HCT116 (cell line): ENCODE results near the gene CTXND1. TPM values are rescaled to one million over a fixed set of nuclear protein-coding genes. Genes with fewer than 3 reads are reported as not detected.

Experiments
- ATAC-seq: fragments of 200-7000 bp; cut with Tn5 transposase; 2 replicates; pipeline ENCODE4 v1.9.1; 2020; ENCODE audit warnings: mild to moderate bottlenecking, moderate library complexity
- BruUV-seq: library from RNA; stranded (reverse); fragments of 400-500 nt; replicated peaks from 2 replicates; lab custom pipeline; 2021; lab: Mats Ljungman, UMichigan
- CTCF ChIA-PET: fragments of 300-600 bp; sonication (Branson Sonifier 250); formaldehyde crosslinking; loops from one replicate; lab custom pipeline; 2021; ENCODE audit warnings: antibody characterized with exemption; lab: Charles Lee
- POLR2A ChIA-PET: fragments of 300-600, 350-600 bp; sonication (Branson Sonifier 250); formaldehyde crosslinking; loops from one replicate; lab custom pipeline; 2021; ENCODE audit warnings: antibody characterized with exemption; lab: Charles Lee
- RAD21 ChIA-PET, 2 experiments: fragments of 300-600 bp; sonication (Branson Sonifier 250); formaldehyde crosslinking; loops; one replicate each; lab custom pipeline; 2023; ENCODE audit warnings: low total read pairs in 2 of 2; ENCODE audit not compliant: uncharacterized antibody in 2 of 2, unreplicated experiment in 2 of 2, low non-redundant PET in 1 of 2; lab: Charles Lee
- DNase-seq: peaks from one replicate; pipeline ENCODE4 v3.0.0-alpha.2; 2010; ENCODE audit warnings: low read depth, low spot score
- H2AFZ ChIP-seq: fragments of 200-600 bp; shearing (Covaris generic), sonication (generic); 2 replicates; pipeline ENCODE4 v1.6.1; 2017; ENCODE audit warnings: low read depth, mixed run types, mixed read lengths, antibody characterized with exemption, low read length; ENCODE audit not compliant: poor library complexity, severe bottlenecking
- H3K27ac ChIP-seq: 2 replicates; pipeline ENCODE4 v1.5.1; 2012; ENCODE audit warnings: low read depth, low read length
- H3K27me3 ChIP-seq: fragments of 200-600 bp; sonication (generic); 2 replicates; pipeline ENCODE4 v1.6.1; 2016; ENCODE audit warnings: mixed run types, low read length, mixed read lengths; ENCODE audit not compliant: insufficient read depth
- H3K36me3 ChIP-seq, 2 experiments: fragments of 200-500 bp in 1 of 2; fragments of 200-600 bp in 1 of 2; sonication (Bioruptor generic) in 1 of 2; sonication (generic) in 1 of 2; 2 replicates each; pipeline versions ENCODE4 v1.5.1 to v1.6.1; 2014 to 2016; ENCODE audit warnings: low read length in 2 of 2, inconsistent platforms in 1 of 2, mixed read lengths in 1 of 2, mixed run types in 1 of 2; ENCODE audit not compliant: insufficient read depth in 2 of 2, control insufficient read depth in 1 of 2
- H3K4me1 ChIP-seq, 2 experiments: fragments of 200-600 bp in 1 of 2; sonication (generic) in 1 of 2; 2 replicates each; pipeline versions ENCODE4 v1.5.1 to v1.6.1; 2012 to 2017; ENCODE audit warnings: low read length in 2 of 2, inconsistent platforms in 1 of 2, mild to moderate bottlenecking in 1 of 2, mixed read lengths in 1 of 2, mixed run types in 1 of 2, moderate library complexity in 1 of 2; ENCODE audit not compliant: insufficient read depth in 2 of 2, control insufficient read depth in 1 of 2
- H3K4me2 ChIP-seq: fragments of 200-600 bp; sonication (generic); 2 replicates; pipeline ENCODE4 v1.6.1; 2017; ENCODE audit warnings: mixed run types, low read length, mixed read lengths
- H3K4me3 ChIP-seq, 2 experiments: fragments of 200-600 bp in 1 of 2; sonication (generic) in 1 of 2; replicated peaks in 1 of 2; 2 replicates each; pipeline ENCODE4 v1.5.1; 2011 to 2016; ENCODE audit warnings: low read length in 2 of 2, control low read depth in 1 of 2, low read depth in 1 of 2, mild to moderate bottlenecking in 1 of 2, mixed read lengths in 1 of 2, mixed run types in 1 of 2
- H3K79me2 ChIP-seq: fragments of 200-600 bp; sonication (generic); 2 replicates; pipeline ENCODE4 v1.6.1; 2017; ENCODE audit warnings: mild to moderate bottlenecking, mixed run types, low read length, moderate library complexity, mixed read lengths; ENCODE audit not compliant: insufficient read depth
- H3K9ac ChIP-seq: fragments of 200-600 bp; sonication (generic); 2 replicates; pipeline ENCODE4 v1.6.1; 2016; ENCODE audit warnings: low read length, mixed read lengths
- H3K9me2 ChIP-seq: fragments of 200-600 bp; sonication (generic), shearing (Covaris generic); 2 replicates; pipeline ENCODE4 v1.6.1; 2017; ENCODE audit warnings: mixed run types, mild to moderate bottlenecking, moderate library complexity; ENCODE audit not compliant: insufficient read depth
- H3K9me3 ChIP-seq, 2 experiments: fragments of 200-500 bp in 1 of 2; fragments of 200-600 bp in 1 of 2; sonication (Bioruptor generic) in 1 of 2; sonication (generic) in 1 of 2; 2 replicates each; pipeline ENCODE4 v1.6.1; 2014 to 2017; ENCODE audit warnings: low read length in 2 of 2, mixed read lengths in 2 of 2, inconsistent platforms in 1 of 2, low read depth in 1 of 2, mild to moderate bottlenecking in 1 of 2, mixed run types in 1 of 2, moderate library complexity in 1 of 2; ENCODE audit not compliant: control insufficient read depth in 1 of 2, insufficient read depth in 1 of 2
- H4K20me1 ChIP-seq: fragments of 200-600 bp; sonication (generic), shearing (Covaris generic); 2 replicates; pipeline ENCODE4 v1.6.1; 2017; ENCODE audit warnings: mixed run types, mild to moderate bottlenecking, moderate library complexity; ENCODE audit not compliant: insufficient read depth
- CBX3 ChIP-seq: IDR thresholded peaks from 2 replicates; pipeline ENCODE4 v1.6.1; 2012; ENCODE audit warnings: low read depth
- EGR1 ChIP-seq: IDR thresholded peaks from 2 replicates; pipeline ENCODE4 v1.6.1; 2012; ENCODE audit warnings: low read depth
- EZH2 ChIP-seq: fragments of 200-600 bp; sonication (generic); IDR thresholded peaks from 2 replicates; pipeline ENCODE4 v1.6.1; 2017; ENCODE audit warnings: antibody characterized with exemption, mixed run types
- EZH2phosphoT487 ChIP-seq: fragments of 200-600 bp; IDR thresholded peaks from 2 replicates; pipeline ENCODE4 v1.6.1; 2018; ENCODE audit warnings: antibody characterized with exemption, borderline replicate concordance
- FOSL1 ChIP-seq: IDR thresholded peaks from 2 replicates; pipeline ENCODE4 v1.6.1; 2012; ENCODE audit warnings: low read depth
- POLR2A ChIP-seq: IDR thresholded peaks from 2 replicates; pipeline ENCODE4 v1.7.0; 2011; ENCODE audit warnings: borderline replicate concordance; ENCODE audit not compliant: insufficient read depth, insufficient read length; ENCODE audit errors: extremely low read depth
- POLR2AphosphoS5 ChIP-seq: IDR thresholded peaks from 2 replicates; pipeline ENCODE4 v1.6.1; 2011; ENCODE audit warnings: mild to moderate bottlenecking, low read depth, low read length, moderate library complexity
- RAD21 ChIP-seq: IDR thresholded peaks from 2 replicates; pipeline ENCODE4 v1.6.1; 2012; ENCODE audit warnings: low read depth, mild to moderate bottlenecking
- SIN3A ChIP-seq: IDR thresholded peaks from 2 replicates; pipeline ENCODE4 v1.6.1; 2012; ENCODE audit warnings: low read depth
- SRF ChIP-seq: IDR thresholded peaks from 2 replicates; pipeline ENCODE4 v1.6.1; 2012; ENCODE audit warnings: low read depth
- YY1 ChIP-seq: IDR thresholded peaks from 2 replicates; pipeline ENCODE4 v1.6.1; 2011; ENCODE audit warnings: low read length, low read depth, moderate library complexity, mild to moderate bottlenecking; ENCODE audit not compliant: insufficient replicate concordance; ENCODE audit errors: extremely low read depth
- intact Hi-C: fragments of 100-400 bp; cut with micrococcal nuclease; formaldehyde crosslinking; loops from 2 replicates; pipeline ENCODE4 v1.10.0; 2022
- total RNA-seq: library from RNA; stranded (reverse); gene quantifications from one replicate; pipeline ENCODE4 v1.2.1, GENCODE V29; 2021; ENCODE audit not compliant: unreplicated experiment
- TF ChIP-seq, protein P1 (sequence below): IDR thresholded peaks from 2 replicates; pipeline ENCODE4 v1.6.1; 2011; ENCODE audit warnings: mild to moderate bottlenecking, low read length, moderate library complexity; ENCODE audit not compliant: insufficient replicate concordance; ENCODE audit errors: extremely low read depth
- TF ChIP-seq, protein P2 (sequence below), 3 experiments: fragments of 200-600 bp in 1 of 3; sonication (generic) in 1 of 3; IDR thresholded peaks in 2 of 3; conservative IDR thresholded peaks in 1 of 3; 2 replicates each; pipeline ENCODE4 v1.5.1; 2012 to 2017; ENCODE audit warnings: low read depth in 2 of 3, low read length in 2 of 3, antibody characterized with exemption in 1 of 3, borderline replicate concordance in 1 of 3, control low read depth in 1 of 3, mild to moderate bottlenecking in 1 of 3, mixed read lengths in 1 of 3, mixed run types in 1 of 3, moderate library complexity in 1 of 3; ENCODE audit not compliant: insufficient read depth in 1 of 3
- TF ChIP-seq, protein P3 (sequence below): IDR thresholded peaks from 2 replicates; pipeline ENCODE4 v1.6.1; 2012; ENCODE audit warnings: low read depth
- TF ChIP-seq, protein P4 (sequence below): IDR thresholded peaks from 2 replicates; pipeline ENCODE4 v1.6.1; 2012
- TF ChIP-seq, protein P5 (sequence below): IDR thresholded peaks from 2 replicates; pipeline ENCODE4 v1.6.1; 2012

Gene CTXND1
- total RNA-seq, 1 experiment from 2014 or later = not detected

DNA sequence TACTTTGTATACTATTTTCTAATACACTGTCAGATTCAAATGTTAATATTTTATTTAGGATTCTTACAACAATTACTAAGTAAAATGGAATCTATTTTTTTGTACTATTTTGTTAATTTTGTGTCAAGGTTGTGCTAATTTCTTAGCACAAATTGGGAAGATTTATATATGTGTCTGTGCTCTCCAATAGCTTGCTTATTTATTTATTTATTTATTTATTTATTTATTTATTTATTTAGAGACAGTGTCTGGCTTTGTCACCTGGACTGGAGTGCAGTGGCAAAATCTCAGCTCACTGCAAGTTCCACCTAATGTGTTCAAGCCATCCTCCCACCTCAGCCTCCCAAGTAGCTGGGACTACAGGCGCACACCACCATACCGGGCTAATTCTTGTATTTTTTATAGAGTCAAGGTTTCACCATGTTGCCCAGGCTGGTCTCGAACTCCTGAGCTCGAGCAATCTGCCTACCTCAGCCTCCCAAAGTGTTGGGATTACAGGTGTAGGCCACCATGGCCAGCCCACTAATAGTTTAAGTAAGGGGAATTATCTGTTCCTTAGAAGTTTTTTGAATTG is 34.6 kb downstream of the CTXND1 start:
- H3K9me3 ChIP-seq = no peaks in the 10 kb centered on the region
- no peak overlapping the region for H3K9ac ChIP-seq
- no peak for ATAC-seq
- DNase-seq = no peak
- H3K4me1 ChIP-seq = no peaks in the 10 kb centered on the region
- no peak overlapping the region for H3K4me3 ChIP-seq
- intact Hi-C loops = no loop called here
- no peak overlapping the region for H3K27ac ChIP-seq
- no peaks in the 10 kb centered on the region for H3K36me3 ChIP-seq
- H3K4me2 ChIP-seq = no peak overlapping the region
- H3K79me2 ChIP-seq = no peaks in the 10 kb centered on the region
- TF ChIP-seq, protein P1, sequence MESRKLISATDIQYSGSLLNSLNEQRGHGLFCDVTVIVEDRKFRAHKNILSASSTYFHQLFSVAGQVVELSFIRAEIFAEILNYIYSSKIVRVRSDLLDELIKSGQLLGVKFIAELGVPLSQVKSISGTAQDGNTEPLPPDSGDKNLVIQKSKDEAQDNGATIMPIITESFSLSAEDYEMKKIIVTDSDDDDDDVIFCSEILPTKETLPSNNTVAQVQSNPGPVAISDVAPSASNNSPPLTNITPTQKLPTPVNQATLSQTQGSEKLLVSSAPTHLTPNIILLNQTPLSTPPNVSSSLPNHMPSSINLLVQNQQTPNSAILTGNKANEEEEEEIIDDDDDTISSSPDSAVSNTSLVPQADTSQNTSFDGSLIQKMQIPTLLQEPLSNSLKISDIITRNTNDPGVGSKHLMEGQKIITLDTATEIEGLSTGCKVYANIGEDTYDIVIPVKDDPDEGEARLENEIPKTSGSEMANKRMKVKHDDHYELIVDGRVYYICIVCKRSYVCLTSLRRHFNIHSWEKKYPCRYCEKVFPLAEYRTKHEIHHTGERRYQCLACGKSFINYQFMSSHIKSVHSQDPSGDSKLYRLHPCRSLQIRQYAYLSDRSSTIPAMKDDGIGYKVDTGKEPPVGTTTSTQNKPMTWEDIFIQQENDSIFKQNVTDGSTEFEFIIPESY = no peak
- TF ChIP-seq, protein P2, sequence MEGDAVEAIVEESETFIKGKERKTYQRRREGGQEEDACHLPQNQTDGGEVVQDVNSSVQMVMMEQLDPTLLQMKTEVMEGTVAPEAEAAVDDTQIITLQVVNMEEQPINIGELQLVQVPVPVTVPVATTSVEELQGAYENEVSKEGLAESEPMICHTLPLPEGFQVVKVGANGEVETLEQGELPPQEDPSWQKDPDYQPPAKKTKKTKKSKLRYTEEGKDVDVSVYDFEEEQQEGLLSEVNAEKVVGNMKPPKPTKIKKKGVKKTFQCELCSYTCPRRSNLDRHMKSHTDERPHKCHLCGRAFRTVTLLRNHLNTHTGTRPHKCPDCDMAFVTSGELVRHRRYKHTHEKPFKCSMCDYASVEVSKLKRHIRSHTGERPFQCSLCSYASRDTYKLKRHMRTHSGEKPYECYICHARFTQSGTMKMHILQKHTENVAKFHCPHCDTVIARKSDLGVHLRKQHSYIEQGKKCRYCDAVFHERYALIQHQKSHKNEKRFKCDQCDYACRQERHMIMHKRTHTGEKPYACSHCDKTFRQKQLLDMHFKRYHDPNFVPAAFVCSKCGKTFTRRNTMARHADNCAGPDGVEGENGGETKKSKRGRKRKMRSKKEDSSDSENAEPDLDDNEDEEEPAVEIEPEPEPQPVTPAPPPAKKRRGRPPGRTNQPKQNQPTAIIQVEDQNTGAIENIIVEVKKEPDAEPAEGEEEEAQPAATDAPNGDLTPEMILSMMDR (IDR thresholded peaks at IDR 0.05 in 2 of 3, conservative IDR thresholded peaks at IDR 0.05 in 1 of 3; ENCODE audit: borderline replicate concordance in 1 of 3, insufficient read depth in 1 of 3, low read depth in 2 of 3, low read length in 2 of 3) = no peak
- TF ChIP-seq RAD21 (no peak), YY1 (no peak), EZH2phosphoT487 (no peak), SIN3A (no peak), POLR2A (no peak), EZH2 (no peak), POLR2AphosphoS5 (no peak), EGR1 (no peak), SRF (no peak), FOSL1 (no peak), CBX3 (no peak)
- TF ChIP-seq, protein P3, sequence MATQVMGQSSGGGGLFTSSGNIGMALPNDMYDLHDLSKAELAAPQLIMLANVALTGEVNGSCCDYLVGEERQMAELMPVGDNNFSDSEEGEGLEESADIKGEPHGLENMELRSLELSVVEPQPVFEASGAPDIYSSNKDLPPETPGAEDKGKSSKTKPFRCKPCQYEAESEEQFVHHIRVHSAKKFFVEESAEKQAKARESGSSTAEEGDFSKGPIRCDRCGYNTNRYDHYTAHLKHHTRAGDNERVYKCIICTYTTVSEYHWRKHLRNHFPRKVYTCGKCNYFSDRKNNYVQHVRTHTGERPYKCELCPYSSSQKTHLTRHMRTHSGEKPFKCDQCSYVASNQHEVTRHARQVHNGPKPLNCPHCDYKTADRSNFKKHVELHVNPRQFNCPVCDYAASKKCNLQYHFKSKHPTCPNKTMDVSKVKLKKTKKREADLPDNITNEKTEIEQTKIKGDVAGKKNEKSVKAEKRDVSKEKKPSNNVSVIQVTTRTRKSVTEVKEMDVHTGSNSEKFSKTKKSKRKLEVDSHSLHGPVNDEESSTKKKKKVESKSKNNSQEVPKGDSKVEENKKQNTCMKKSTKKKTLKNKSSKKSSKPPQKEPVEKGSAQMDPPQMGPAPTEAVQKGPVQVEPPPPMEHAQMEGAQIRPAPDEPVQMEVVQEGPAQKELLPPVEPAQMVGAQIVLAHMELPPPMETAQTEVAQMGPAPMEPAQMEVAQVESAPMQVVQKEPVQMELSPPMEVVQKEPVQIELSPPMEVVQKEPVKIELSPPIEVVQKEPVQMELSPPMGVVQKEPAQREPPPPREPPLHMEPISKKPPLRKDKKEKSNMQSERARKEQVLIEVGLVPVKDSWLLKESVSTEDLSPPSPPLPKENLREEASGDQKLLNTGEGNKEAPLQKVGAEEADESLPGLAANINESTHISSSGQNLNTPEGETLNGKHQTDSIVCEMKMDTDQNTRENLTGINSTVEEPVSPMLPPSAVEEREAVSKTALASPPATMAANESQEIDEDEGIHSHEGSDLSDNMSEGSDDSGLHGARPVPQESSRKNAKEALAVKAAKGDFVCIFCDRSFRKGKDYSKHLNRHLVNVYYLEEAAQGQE = no peak
- TF ChIP-seq, protein P4, sequence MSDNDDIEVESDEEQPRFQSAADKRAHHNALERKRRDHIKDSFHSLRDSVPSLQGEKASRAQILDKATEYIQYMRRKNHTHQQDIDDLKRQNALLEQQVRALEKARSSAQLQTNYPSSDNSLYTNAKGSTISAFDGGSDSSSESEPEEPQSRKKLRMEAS = no peak
- TF ChIP-seq, protein P5, sequence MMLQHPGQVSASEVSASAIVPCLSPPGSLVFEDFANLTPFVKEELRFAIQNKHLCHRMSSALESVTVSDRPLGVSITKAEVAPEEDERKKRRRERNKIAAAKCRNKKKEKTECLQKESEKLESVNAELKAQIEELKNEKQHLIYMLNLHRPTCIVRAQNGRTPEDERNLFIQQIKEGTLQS = no peak
- no peak overlapping the region for H2AFZ ChIP-seq
- BruUV-seq = no TSS peak
- ChIA-PET RAD21 (no interaction called here), CTCF (no interaction called here), POLR2A (no interaction called here)
- no peaks in the 10 kb centered on the region for H3K27me3 ChIP-seq
- H3K9me2 ChIP-seq = no peaks in the 10 kb centered on the region
- H4K20me1 ChIP-seq = no peaks in the 10 kb centered on the region
